Lower leg skin (tissue), 4 donors: ENCODE data around the gene PRORP. TPM values are rescaled to one million over a fixed set of nuclear protein-coding genes. Genes with fewer than 3 reads are reported as not detected.
"Not testable (repeated sequence)": the region's sequence is repeated elsewhere in the genome, so short reads cannot be mapped to it uniquely, and the experiment has no call there.

Experiments
- DNase-seq, 2 donors: peaks; one replicate each; pipeline ENCODE4 v3.0.0-alpha.2; 2019; ENCODE audit warnings: low spot score in 2 of 2
- H3K4me3 ChIP-seq: fragments of 200-600 bp; sonication (generic); 2 replicates; pipeline ENCODE4 v1.5.1; 2017; ENCODE audit warnings: mild to moderate bottlenecking, low read depth; ENCODE audit not compliant: poor library complexity, severe bottlenecking
- POLR2A ChIP-seq, 2 donors: fragments of 450-650 bp; IDR thresholded peaks; one replicate each; pipeline ENCODE4 v1.6.1; 2016 to 2017; ENCODE audit warnings: antibody characterized with exemption in 2 of 2, mild to moderate bottlenecking in 1 of 2, moderate library complexity in 1 of 2
- WGBS, 2 donors: methylation state at CpG; one replicate each; pipeline ENCODE4 v1.1.5; 2018; 5-methylcytosine and 5-hydroxymethylcytosine counted together
- intact Hi-C: fragments of 100-400 bp; cut with DNase I; formaldehyde crosslinking; loops from one replicate; pipeline ENCODE4 v1.15.0; 2023; ENCODE audit warnings: low total_unique reads
- total RNA-seq, 4 donors: library from RNA; depleted of rRNA; stranded (reverse); fragments of >200 nt; gene quantifications; one replicate each; pipeline ENCODE4 v1.1.0, GENCODE V29; 2016
- TF ChIP-seq, protein P1 (sequence below), 3 donors: fragments of 450-650 bp; IDR thresholded peaks; one replicate each; pipeline ENCODE4 v1.5.1; 2016; ENCODE audit warnings: antibody characterized with exemption in 3 of 3, mild to moderate bottlenecking in 3 of 3, moderate library complexity in 2 of 3

Gene PRORP
- total RNA-seq, 4 donors from 2014 or later, result 24.1 to 29.6 (median 25.3) TPM

DNA sequence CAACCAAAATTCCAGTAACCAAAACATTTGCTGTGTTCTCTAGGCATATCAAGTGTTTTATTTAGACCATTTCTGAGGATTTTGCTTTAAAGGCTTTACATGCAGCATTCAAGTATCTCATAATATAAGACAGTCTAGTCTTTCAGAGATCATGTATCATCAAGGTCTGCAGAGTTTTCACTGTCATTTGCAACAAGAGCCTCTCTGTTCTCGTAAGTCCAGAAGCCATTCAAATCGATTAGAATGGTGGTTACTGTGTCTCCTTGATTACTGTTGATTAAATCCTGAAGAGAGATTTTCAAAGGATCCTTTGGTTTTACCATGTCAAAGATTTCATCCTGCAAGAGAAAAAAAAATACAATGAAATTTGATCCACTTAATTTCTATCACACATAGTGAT is 36.9 kb upstream of the PRORP start:
- TF ChIP-seq, protein P1, sequence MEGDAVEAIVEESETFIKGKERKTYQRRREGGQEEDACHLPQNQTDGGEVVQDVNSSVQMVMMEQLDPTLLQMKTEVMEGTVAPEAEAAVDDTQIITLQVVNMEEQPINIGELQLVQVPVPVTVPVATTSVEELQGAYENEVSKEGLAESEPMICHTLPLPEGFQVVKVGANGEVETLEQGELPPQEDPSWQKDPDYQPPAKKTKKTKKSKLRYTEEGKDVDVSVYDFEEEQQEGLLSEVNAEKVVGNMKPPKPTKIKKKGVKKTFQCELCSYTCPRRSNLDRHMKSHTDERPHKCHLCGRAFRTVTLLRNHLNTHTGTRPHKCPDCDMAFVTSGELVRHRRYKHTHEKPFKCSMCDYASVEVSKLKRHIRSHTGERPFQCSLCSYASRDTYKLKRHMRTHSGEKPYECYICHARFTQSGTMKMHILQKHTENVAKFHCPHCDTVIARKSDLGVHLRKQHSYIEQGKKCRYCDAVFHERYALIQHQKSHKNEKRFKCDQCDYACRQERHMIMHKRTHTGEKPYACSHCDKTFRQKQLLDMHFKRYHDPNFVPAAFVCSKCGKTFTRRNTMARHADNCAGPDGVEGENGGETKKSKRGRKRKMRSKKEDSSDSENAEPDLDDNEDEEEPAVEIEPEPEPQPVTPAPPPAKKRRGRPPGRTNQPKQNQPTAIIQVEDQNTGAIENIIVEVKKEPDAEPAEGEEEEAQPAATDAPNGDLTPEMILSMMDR (IDR thresholded peaks at IDR 0.05), result no peak
- intact Hi-C loops, result no loop called here
- no peak for DNase-seq
- no peak overlapping the region for H3K4me3 ChIP-seq
- 85 to 92% methylated on average over 2 of the region's 2 CpGs for WGBS, 2 donors

DNA sequence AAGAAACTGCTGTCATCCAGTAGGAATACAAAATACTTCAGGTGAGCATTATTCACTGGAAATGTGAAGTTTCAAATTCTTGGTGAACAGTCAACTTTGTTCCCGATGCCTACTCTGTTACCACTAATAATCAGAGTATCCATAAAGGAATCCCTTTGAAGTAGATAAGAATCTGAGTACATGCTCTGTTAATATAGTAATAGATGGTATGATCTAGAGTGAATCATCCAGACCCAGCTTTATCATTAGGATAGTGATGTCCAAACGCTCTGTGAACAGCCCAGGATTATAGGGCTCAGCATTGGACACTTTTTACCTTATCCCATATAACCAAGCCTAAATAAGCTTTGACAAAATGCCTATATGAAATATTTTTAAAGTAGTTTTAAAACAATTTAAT is 33.8 kb upstream of the PRORP start:
- no peak for DNase-seq
- no peak overlapping the region for H3K4me3 ChIP-seq
- TF ChIP-seq, protein P1 (IDR thresholded peaks at IDR 0.05), result no peak
- no peak for TF ChIP-seq POLR2A (IDR thresholded peaks at IDR 0.05)
- 85 to 91% methylated on average over 2 of the region's 2 CpGs for WGBS, 2 donors
- intact Hi-C loops, result no loop called here

DNA sequence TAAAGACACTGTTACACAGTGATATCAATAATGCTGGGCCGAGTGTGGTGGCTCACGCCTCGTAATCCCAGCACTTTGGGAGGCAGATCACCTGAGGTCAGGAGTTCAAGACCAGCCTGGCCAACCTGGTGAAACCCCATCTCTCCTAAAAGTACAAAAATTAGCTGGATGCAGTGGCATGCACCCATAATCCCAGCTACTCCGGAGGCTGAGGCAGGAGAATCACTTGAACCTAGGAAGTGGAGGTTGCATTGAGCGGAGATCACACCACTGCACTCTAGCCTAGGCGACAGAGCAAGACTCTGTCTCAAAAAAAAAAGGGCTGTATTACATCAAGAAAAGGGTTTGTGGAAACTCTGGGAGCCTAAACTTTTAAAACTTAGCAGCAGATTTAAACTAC is 27.7 kb upstream of the PRORP start:
- intact Hi-C loops, result not testable (repeated sequence)

GRCh38 chr14:35107866-35108265 is 14.5 kb upstream of the PRORP start:
- TF ChIP-seq, protein P1 (IDR thresholded peaks at IDR 0.05), result no peak
- TF ChIP-seq POLR2A (IDR thresholded peaks at IDR 0.05), result no peak
- H3K4me3 ChIP-seq, result no peak overlapping the region
- no peak for DNase-seq
- intact Hi-C loops, result no loop called here

More for the DNA sequence above, 27.7 kb upstream of the PRORP start:
- not testable (repeated sequence) for DNase-seq, H3K4me3 ChIP-seq
- WGBS, 2 donors, result 86 to 95% methylated on average over 6 of the region's 6 CpGs

GRCh38 chr14:35112641-35113040 is 9.7 kb upstream of the PRORP start:
- TF ChIP-seq POLR2A (IDR thresholded peaks at IDR 0.05), result no peak
- TF ChIP-seq, protein P1 (IDR thresholded peaks at IDR 0.05), result no peak
- WGBS, 2 donors, result 94 to 95% methylated on average over 2 of the region's 2 CpGs
- DNase-seq, result no peak
- intact Hi-C loops, result no loop called here
- no peak overlapping the region for H3K4me3 ChIP-seq

DNA sequence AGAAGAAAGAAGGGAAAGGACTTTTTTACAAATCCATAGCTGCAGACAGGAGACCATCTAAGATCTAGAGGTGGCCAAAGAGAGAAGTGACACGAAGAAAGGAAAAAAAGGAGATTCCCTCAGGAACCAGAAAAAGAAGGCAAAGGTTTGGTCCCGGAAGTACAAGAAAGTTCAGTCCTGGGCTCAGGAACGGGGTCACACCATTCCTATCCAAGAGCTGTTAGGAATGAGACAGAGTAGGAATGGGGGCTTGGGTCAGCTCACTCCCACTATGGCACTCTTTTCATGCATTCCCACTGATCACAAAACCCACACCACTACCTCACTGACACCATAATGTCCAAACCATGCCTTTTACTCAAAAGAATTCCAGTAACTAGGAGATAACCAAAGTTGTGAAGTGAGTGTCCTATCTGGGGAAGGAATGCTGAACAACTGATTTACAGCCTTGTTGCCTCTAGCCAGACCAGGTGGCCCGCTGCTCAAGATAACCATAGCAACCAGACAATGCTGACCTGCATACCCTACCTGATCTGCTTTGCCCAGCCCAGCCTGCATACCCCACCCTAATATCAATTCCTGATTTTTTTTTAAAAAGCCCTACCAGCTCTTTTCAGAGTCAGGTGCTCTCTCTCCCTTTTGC is 8.9 kb upstream of the PRORP start:
- 91 to 93% methylated on average over 4 of the region's 4 CpGs for WGBS, 2 donors
- no peak for DNase-seq
- TF ChIP-seq POLR2A (IDR thresholded peaks at IDR 0.05), result no peak
- TF ChIP-seq, protein P1 (IDR thresholded peaks at IDR 0.05), result no peak
- no peak overlapping the region for H3K4me3 ChIP-seq
- intact Hi-C loops, result no loop called here
